ENCODE data around the gene MRPS33. TPM values are rescaled to one million over a fixed set of nuclear protein-coding genes. Genes with fewer than 3 reads are reported as not detected.

The MRPS33 gene
- total and polyA plus RNA-seq, 2 donors (not counting 1 experiment from before 2014, with no cell fraction given), result 9.1 to 25.3 TPM

DNA sequence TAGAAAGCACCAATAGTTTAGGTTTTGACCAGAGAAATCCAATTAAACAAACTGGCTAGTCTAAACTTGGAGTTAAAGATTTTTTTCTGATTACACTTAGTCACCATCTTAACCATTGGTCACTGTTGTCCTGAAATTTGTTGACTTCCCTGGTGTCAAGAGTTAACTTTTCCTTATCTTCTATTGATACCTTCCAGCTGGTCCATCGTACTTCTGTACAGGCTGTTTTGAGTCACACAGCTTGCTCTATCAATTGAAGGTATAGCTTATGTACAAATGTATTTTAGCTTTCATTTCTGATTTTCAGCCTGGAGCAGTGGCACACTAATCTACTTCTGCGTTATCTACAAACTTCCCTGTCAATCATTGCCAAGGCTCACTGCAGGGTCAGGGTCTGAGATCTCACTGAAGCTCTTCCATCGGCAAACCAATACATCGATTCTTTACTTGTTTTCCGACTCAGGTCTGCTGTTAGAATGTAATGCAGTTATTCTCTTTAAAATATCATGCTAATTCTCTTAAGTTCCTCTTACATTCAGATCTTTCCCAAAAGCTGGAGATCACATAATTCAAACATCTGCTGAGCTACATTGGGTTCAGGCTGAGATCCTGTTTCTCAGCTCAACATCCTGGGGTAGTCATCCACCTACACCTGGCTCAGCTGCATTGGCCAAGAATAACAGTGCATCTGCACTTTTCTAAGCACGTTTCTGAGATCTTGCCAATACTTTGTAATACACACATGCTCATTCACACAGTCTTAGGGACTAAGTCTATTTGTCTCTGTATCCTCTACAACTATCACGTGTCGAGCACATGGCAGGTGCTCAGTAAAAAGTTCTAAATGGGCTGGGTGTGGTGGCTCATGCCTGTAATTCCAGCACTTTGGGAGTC lies 11.3 kb downstream of the MRPS33 start:
- H3K27ac Mint-ChIP-seq, result no peak overlapping the region
- H3K4me2 ChIP-seq (replicated peaks; ENCODE audit: low read depth, low read length, poor library complexity, severe bottlenecking), result no peak overlapping the region
- no peaks in the 10 kb centered on the region for H3K79me2 ChIP-seq (ENCODE audit: control insufficient read depth, insufficient read depth, low read length)
- intact Hi-C loops (cut with micrococcal nuclease), result no loop called here
- WGBS (ENCODE audit: insufficient coverage), result 100% methylated on average over 1 of the region's 8 CpGs
- peaks cover 0 to 3% (median 0%) of the 10 kb centered on the region in 4 experiments for H3K27me3 ChIP-seq (replicated peaks in 1 of 4; ENCODE audit: control extremely low read depth in 1 of 4, control insufficient read depth in 3 of 4, insufficient read depth in 4 of 4, low read length in 3 of 4)
- peaks cover 0 to 22% of the 10 kb centered on the region in 2 experiments for H3K36me3 ChIP-seq (replicated peaks in 1 of 2; ENCODE audit: control extremely low read depth in 1 of 2, control insufficient read depth in 1 of 2, extremely low read depth in 1 of 2, insufficient read depth in 2 of 2, low read length in 1 of 2)
- no peak for TF ChIP-seq EZH2 (IDR thresholded peaks at IDR 0.05; ENCODE audit: borderline replicate concordance, insufficient read depth, low read depth, low read length, poor library complexity, severe bottlenecking)
- TF ChIP-seq, protein P1, sequence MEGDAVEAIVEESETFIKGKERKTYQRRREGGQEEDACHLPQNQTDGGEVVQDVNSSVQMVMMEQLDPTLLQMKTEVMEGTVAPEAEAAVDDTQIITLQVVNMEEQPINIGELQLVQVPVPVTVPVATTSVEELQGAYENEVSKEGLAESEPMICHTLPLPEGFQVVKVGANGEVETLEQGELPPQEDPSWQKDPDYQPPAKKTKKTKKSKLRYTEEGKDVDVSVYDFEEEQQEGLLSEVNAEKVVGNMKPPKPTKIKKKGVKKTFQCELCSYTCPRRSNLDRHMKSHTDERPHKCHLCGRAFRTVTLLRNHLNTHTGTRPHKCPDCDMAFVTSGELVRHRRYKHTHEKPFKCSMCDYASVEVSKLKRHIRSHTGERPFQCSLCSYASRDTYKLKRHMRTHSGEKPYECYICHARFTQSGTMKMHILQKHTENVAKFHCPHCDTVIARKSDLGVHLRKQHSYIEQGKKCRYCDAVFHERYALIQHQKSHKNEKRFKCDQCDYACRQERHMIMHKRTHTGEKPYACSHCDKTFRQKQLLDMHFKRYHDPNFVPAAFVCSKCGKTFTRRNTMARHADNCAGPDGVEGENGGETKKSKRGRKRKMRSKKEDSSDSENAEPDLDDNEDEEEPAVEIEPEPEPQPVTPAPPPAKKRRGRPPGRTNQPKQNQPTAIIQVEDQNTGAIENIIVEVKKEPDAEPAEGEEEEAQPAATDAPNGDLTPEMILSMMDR (IDR thresholded peaks at IDR 0.05), result no peak
- ATAC-seq (ENCODE audit: low read depth), result no peak
- no peak overlapping the region for H3K4me3 ChIP-seq (ENCODE audit: control extremely low read depth in 1 of 5, extremely low read depth in 1 of 5, insufficient read depth in 1 of 5, low read depth in 2 of 5, low read length in 4 of 5)
- no peak for DNase-seq
- no peaks in the 10 kb centered on the region for H4K20me1 ChIP-seq (ENCODE audit: control insufficient read depth, insufficient read depth, low read length, poor library complexity, severe bottlenecking)
- no peaks in the 10 kb centered on the region for H3K9me3 ChIP-seq (ENCODE audit: control extremely low read depth in 1 of 3, control insufficient read depth in 2 of 3, insufficient read depth in 1 of 3, low read length in 2 of 3)
- no peaks in the 10 kb centered on the region for H3K9me3 Mint-ChIP-seq (ENCODE audit: insufficient read depth)
- POLR2A ChIA-PET, result no interaction called here
- no peak overlapping the region for H2AFZ ChIP-seq (ENCODE audit: insufficient read depth, low read depth, low read length, poor library complexity, severe bottlenecking)
- H3K4me1 ChIP-seq (ENCODE audit: control insufficient read depth in 2 of 2, insufficient read depth in 2 of 2, low read length in 2 of 2), result no peaks in the 10 kb centered on the region
- H3K27me3 Mint-ChIP-seq, result peaks cover 18% of the 10 kb centered on the region
- H3K4me1 Mint-ChIP-seq, result no peaks in the 10 kb centered on the region
- CTCF ChIA-PET, result interaction anchor here (4.2 kb wide), 1 partner anchor 192 kb away, joined by 19 read pairs; no protein-coding TSS in a partner anchor
- no peak overlapping the region for H3K9ac ChIP-seq (ENCODE audit: low read length)
- H3K4me3 Mint-ChIP-seq, result no peak overlapping the region
- H3K27ac ChIP-seq (ENCODE audit: low read length in 2 of 2), result no peak overlapping the region

DNA sequence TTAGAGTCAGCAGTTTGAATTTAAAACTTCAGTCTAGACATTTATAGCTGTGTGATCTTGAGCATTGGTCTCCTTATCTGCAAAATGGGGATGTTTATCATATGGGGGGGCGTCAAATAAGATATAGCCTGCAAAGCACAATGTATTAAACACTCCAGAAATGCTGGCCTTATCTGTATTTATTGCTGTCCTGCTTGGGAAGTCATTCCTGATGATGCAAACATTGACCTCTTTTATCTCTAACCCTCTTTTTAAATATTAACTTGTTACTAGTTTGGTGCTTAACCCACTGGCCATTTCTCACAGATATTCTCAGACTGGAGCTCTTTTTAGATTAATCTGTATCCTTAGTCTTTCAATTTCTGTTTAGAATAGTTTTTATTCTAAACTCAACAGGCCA lies 13.2 kb downstream of the MRPS33 start:
- intact Hi-C loops (cut with micrococcal nuclease), result no loop called here
- Mint-ChIP-seq H3K4me1 (no peaks in the 10 kb centered on the region), H3K9me3 (ENCODE audit: insufficient read depth) (no peaks in the 10 kb centered on the region), H3K27me3 (peaks cover 25% of the 10 kb centered on the region), H3K4me3 (no peak overlapping the region), H3K27ac (no peak overlapping the region)
- DNase-seq (no peak), ATAC-seq (ENCODE audit: low read depth) (no peak)
- no peaks in the 10 kb centered on the region for H4K20me1 ChIP-seq (ENCODE audit: control insufficient read depth, insufficient read depth, low read length, poor library complexity, severe bottlenecking)
- peaks cover 0 to 3% (median 0%) of the 10 kb centered on the region in 4 experiments for H3K27me3 ChIP-seq (replicated peaks in 1 of 4; ENCODE audit: control extremely low read depth in 1 of 4, control insufficient read depth in 3 of 4, insufficient read depth in 4 of 4, low read length in 3 of 4)
- ChIA-PET POLR2A (no interaction called here), CTCF (interaction anchor here (1.3 kb wide), 1 partner anchor 10 kb away, joined by 4 read pairs; no protein-coding TSS in a partner anchor)
- no peak overlapping the region for H3K4me3 ChIP-seq (ENCODE audit: control extremely low read depth in 1 of 5, extremely low read depth in 1 of 5, insufficient read depth in 1 of 5, low read depth in 2 of 5, low read length in 4 of 5)
- H3K79me2 ChIP-seq (ENCODE audit: control insufficient read depth, insufficient read depth, low read length), result no peaks in the 10 kb centered on the region
- no peak overlapping the region for H3K4me2 ChIP-seq (replicated peaks; ENCODE audit: low read depth, low read length, poor library complexity, severe bottlenecking)
- no peak overlapping the region for H2AFZ ChIP-seq (ENCODE audit: insufficient read depth, low read depth, low read length, poor library complexity, severe bottlenecking)
- TF ChIP-seq, protein P1 (IDR thresholded peaks at IDR 0.05), result no peak
- TF ChIP-seq EZH2 (IDR thresholded peaks at IDR 0.05; ENCODE audit: borderline replicate concordance, insufficient read depth, low read depth, low read length, poor library complexity, severe bottlenecking), result no peak
- H3K36me3 ChIP-seq (replicated peaks in 1 of 2; ENCODE audit: control extremely low read depth in 1 of 2, control insufficient read depth in 1 of 2, extremely low read depth in 1 of 2, insufficient read depth in 2 of 2, low read length in 1 of 2), result peaks cover 0 to 9% of the 10 kb centered on the region in 2 experiments
- H3K9me3 ChIP-seq (ENCODE audit: control extremely low read depth in 1 of 3, control insufficient read depth in 2 of 3, insufficient read depth in 1 of 3, low read length in 2 of 3), result no peaks in the 10 kb centered on the region
- WGBS (ENCODE audit: insufficient coverage), result no CpG with 5 or more reads among the region's 1 CpG
- no peaks in the 10 kb centered on the region for H3K4me1 ChIP-seq (ENCODE audit: control insufficient read depth in 2 of 2, insufficient read depth in 2 of 2, low read length in 2 of 2)
- H3K27ac ChIP-seq (ENCODE audit: low read length in 2 of 2), result no peak overlapping the region
- H3K9ac ChIP-seq (ENCODE audit: low read length), result no peak overlapping the region
